K562 (cell line): Measurements from ENCODE around the gene UVRAG. TPM values are rescaled to one million over a fixed set of nuclear protein-coding genes. Genes with fewer than 3 reads are reported as not detected.

Experiments
- ATAC-seq: fragments of 200-7000 bp; cut with Tn5 transposase; 3 replicates; pipeline ENCODE4 v1.9.1; 2020; ENCODE audit warnings: moderate library complexity
- BruUV-seq: library from RNA; stranded (reverse); fragments of 400-500 nt; replicated peaks from 2 replicates; lab custom pipeline; 2021; lab: Mats Ljungman, UMichigan
- CTCF ChIA-PET: fragments of 300-600 bp; formaldehyde crosslinking; extraction: SDS; loops from one replicate; lab custom pipeline; 2021; ENCODE audit warnings: low intra/inter-chr PET ratio; lab: Yijun Ruan, JAX
- POLR2A ChIA-PET: fragments of 300-600, 350-650 bp; sonication (Branson Sonifier 250); formaldehyde crosslinking; extraction: SDS; loops from one replicate; lab custom pipeline; 2021; ENCODE audit warnings: antibody characterized with exemption, inconsistent platforms; lab: Yijun Ruan, JAX
- DNase-seq, 4 experiments: peaks; one replicate each; pipeline versions ENCODE4 v3.0.0 to v3.0.0-alpha.2; 2011 to 2018; ENCODE audit warnings: low spot score in 3 of 4, mixed read lengths in 3 of 4; ENCODE audit errors: extremely low read depth in 1 of 4
- FAIRE-seq: peaks from 2 replicates; lab custom pipeline; 2011; peaks lifted over from hg19 to GRCh38; lab: Jason Lieb, UNC
- H2AFZ ChIP-seq: 2 replicates; pipeline ENCODE4 v1.6.0; 2011; ENCODE audit warnings: low read depth, low read length, control low read depth, inconsistent platforms
- H3K27ac ChIP-seq: fragments of 200-600 bp; 3 replicates; pipeline ENCODE4 v1.8.0; 2011; ENCODE audit warnings: low read depth, mild to moderate bottlenecking, control low read depth, inconsistent platforms, low read length, moderate library complexity, mixed read lengths; ENCODE audit errors: extremely low read depth
- H3K27me3 ChIP-seq, 2 experiments: fragments of 300-600 bp in 1 of 2; 2 replicates in 1 of 2; 3 replicates in 1 of 2; pipeline versions ENCODE4 v1.6.0 to v1.8.0; 2011; ENCODE audit warnings: inconsistent platforms in 2 of 2, low read length in 2 of 2, mild to moderate bottlenecking in 1 of 2, mixed read lengths in 1 of 2, moderate library complexity in 1 of 2; ENCODE audit not compliant: control insufficient read depth in 2 of 2, insufficient read depth in 2 of 2
- H3K36me3 ChIP-seq: fragments of 300-600 bp; 3 replicates; pipeline ENCODE4 v1.8.0; 2011; ENCODE audit warnings: mild to moderate bottlenecking, low read length, inconsistent platforms; ENCODE audit not compliant: control insufficient read depth, insufficient read depth
- H3K4me1 ChIP-seq, 2 experiments: fragments of 200-600 bp in 1 of 2; replicated peaks in 1 of 2; 2 replicates in 1 of 2; 3 replicates in 1 of 2; pipeline versions ENCODE4 v1.5.1 to v1.8.0; 2011; ENCODE audit warnings: inconsistent platforms in 2 of 2, low read length in 2 of 2, mild to moderate bottlenecking in 1 of 2, mixed read lengths in 1 of 2, moderate library complexity in 1 of 2; ENCODE audit not compliant: control insufficient read depth in 2 of 2, insufficient read depth in 2 of 2
- H3K4me2 ChIP-seq: 2 replicates; pipeline ENCODE4 v1.6.1; 2011; ENCODE audit warnings: low read length, control low read depth, inconsistent platforms, mixed read lengths; ENCODE audit not compliant: insufficient read depth
- H3K4me3 ChIP-seq: fragments of 200-600 bp; sonication (generic), shearing (Covaris generic); 2 replicates; pipeline ENCODE4 v1.5.1; 2016; ENCODE audit warnings: control low read depth, inconsistent platforms
- H3K79me2 ChIP-seq: fragments of 200-600 bp; 3 replicates; pipeline ENCODE4 v1.8.0; 2011; ENCODE audit warnings: low read length, inconsistent platforms; ENCODE audit not compliant: control insufficient read depth, insufficient read depth
- H3K9ac ChIP-seq, 2 experiments: 2 replicates each; pipeline versions ENCODE4 v1.6.0 to v1.6.1; 2011; ENCODE audit warnings: low read depth in 2 of 2, low read length in 2 of 2, control low read depth in 1 of 2, inconsistent platforms in 1 of 2, mild to moderate bottlenecking in 1 of 2, mixed read lengths in 1 of 2; ENCODE audit not compliant: insufficient read depth in 1 of 2
- H3K9me1 ChIP-seq: one replicate; pipeline ENCODE4 v1.6.0; 2011; ENCODE audit warnings: inconsistent platforms, mild to moderate bottlenecking, low read length, moderate library complexity; ENCODE audit not compliant: control insufficient read depth, insufficient read depth
- H3K9me3 ChIP-seq: replicated peaks from 2 replicates; pipeline ENCODE4 v1.5.1; 2011; ENCODE audit warnings: low read depth, low read length, inconsistent platforms; ENCODE audit not compliant: control insufficient read depth, insufficient read depth
- H4K20me1 ChIP-seq: replicated peaks from 2 replicates; pipeline ENCODE4 v1.6.1; 2011; ENCODE audit warnings: low read length, inconsistent platforms, mixed read lengths; ENCODE audit not compliant: control insufficient read depth, insufficient read depth
- ZBTB40 ChIP-seq, 2 experiments: fragments of 450-650 bp in 1 of 2; sonication (generic) in 1 of 2; formaldehyde crosslinking in 1 of 2; IDR thresholded peaks; 2 replicates each; pipeline versions ENCODE4 v1.7.1 to v1.9.0; 2016 to 2022; ENCODE audit warnings: inconsistent platforms in 1 of 2, mild to moderate bottlenecking in 1 of 2, missing genetic modification reagents in 1 of 2
- ZC3H11A ChIP-seq: IDR thresholded peaks from 2 replicates; pipeline ENCODE4 v1.6.1; 2012; ENCODE audit warnings: low read depth, low read length, improper control_type of control experiment
- WGBS: fragments of 100-300 bp; shearing (Covaris generic); methylation state at CpG from one replicate; pipeline ENCODE4 v1.1.6; 2016; ENCODE audit warnings: low coverage, mixed read lengths; ENCODE audit not compliant: insufficient coverage; ENCODE audit errors: missing lambda C conversion rate; 5-methylcytosine and 5-hydroxymethylcytosine counted together
- in situ Hi-C: fragments of 300-500 bp; cut with MboI; formaldehyde crosslinking; loops from 4 replicates; pipeline ENCODE4 v1.15.0; 2018; ENCODE audit warnings: inconsistent platforms, mixed read lengths
- intact Hi-C: fragments of 100-400 bp; cut with micrococcal nuclease; formaldehyde crosslinking; loops from 2 replicates; pipeline ENCODE4 v1.14.2; 2022
- polyA plus RNA-seq, 8 experiments: library from polyadenylated mRNA; depleted of rRNA in 4 of 8; stranded (reverse) in 5 of 8; unstranded in 3 of 8; fragments of >200 nt; fragmentation: Nextera tagmentation in 2 of 8; fragmentation: Illumina TruSeq in 1 of 8; extraction: Ambion mirVana in 2 of 8; extraction: Trizol in 1 of 8; gene quantifications; 2 replicates each; pipeline versions ENCODE4 v1.2.1 to v1.2.3, GENCODE V29; 2011 to 2014; ENCODE audit warnings: inconsistent platforms in 1 of 8, missing spikeins in 1 of 8
- total RNA-seq, 7 experiments: library from RNA; depleted of rRNA in 6 of 7; stranded (reverse); fragments of >200 nt in 6 of 7; fragmentation: Illumina TruSeq in 2 of 7; extraction: Trizol in 2 of 7; gene quantifications; 2 replicates each; pipeline versions ENCODE4 v1.2.1 to v1.2.3, GENCODE V29; 2011 to 2021; ENCODE audit warnings: low replicate concordance in 1 of 7

UVRAG gene
- total and polyA plus RNA-seq, 9 of the 15 experiments (the other 6 are each of a cell fraction or from before 2014, with no cell fraction given), result 3.1 to 17.8 (median 12.4) TPM

- Histone ChIP-seq H3K27me3 (no peaks in the 10 kb centered on the region), H4K20me1 (no peaks in the 10 kb centered on the region), H3K4me2 (no peak overlapping the region), H3K4me3 (no peak overlapping the region), H3K9ac (no peak overlapping the region), H3K9me3 (peaks cover 6% of the 10 kb centered on the region), H3K79me2 (no peaks in the 10 kb centered on the region), H3K4me1 (peaks cover 5 to 10% of the 10 kb centered on the region in 2 experiments; a peak in 2 of 5 replicates), H3K27ac (peak overlapping the region; percentile 79; the same call in 2 of the 3 replicates), H2AFZ (no peak overlapping the region), H3K36me3 (peaks cover 9% of the 10 kb centered on the region; the same call in 2 of the 3 replicates), H3K9me1 (no peaks in the 10 kb centered on the region)
- BruUV-seq, result no TSS peak
- intact Hi-C loops, result no loop called here
- 71% methylated on average over 1 of the region's 1 CpG for WGBS
- FAIRE-seq (no peak), DNase-seq (no peak), ATAC-seq (no peak)
- in situ Hi-C loops, result no loop called here
- TF ChIP-seq ZBTB40 (IDR thresholded peaks at IDR 0.05), result peak; percentile 70
- no peak for TF ChIP-seq ZBTB40 (CRISPR knock-in tag; IDR thresholded peaks at IDR 0.05)
- no peak for TF ChIP-seq ZC3H11A
- CTCF ChIA-PET, result no interaction called here
- POLR2A ChIA-PET, result interaction anchor here (0.7 kb wide), 1 partner anchor 471 kb away, joined by 3 read pairs; no protein-coding TSS in a partner anchor
Measured at GRCh38 chr11:76073724-76074123, 258.7 kb downstream of the UVRAG start.
